GF-D8 (cell line): ENCODE measurements around the gene WNK4.
"Not testable (repeated sequence)": the region's sequence is repeated elsewhere in the genome, so short reads cannot be mapped to it uniquely, and the experiment has no call there.

Experiments used
- DNase-seq: peaks from one replicate; lab custom pipeline; 2025; lab: John Stamatoyannopoulos, UW

WNK4 gene

DNA sequence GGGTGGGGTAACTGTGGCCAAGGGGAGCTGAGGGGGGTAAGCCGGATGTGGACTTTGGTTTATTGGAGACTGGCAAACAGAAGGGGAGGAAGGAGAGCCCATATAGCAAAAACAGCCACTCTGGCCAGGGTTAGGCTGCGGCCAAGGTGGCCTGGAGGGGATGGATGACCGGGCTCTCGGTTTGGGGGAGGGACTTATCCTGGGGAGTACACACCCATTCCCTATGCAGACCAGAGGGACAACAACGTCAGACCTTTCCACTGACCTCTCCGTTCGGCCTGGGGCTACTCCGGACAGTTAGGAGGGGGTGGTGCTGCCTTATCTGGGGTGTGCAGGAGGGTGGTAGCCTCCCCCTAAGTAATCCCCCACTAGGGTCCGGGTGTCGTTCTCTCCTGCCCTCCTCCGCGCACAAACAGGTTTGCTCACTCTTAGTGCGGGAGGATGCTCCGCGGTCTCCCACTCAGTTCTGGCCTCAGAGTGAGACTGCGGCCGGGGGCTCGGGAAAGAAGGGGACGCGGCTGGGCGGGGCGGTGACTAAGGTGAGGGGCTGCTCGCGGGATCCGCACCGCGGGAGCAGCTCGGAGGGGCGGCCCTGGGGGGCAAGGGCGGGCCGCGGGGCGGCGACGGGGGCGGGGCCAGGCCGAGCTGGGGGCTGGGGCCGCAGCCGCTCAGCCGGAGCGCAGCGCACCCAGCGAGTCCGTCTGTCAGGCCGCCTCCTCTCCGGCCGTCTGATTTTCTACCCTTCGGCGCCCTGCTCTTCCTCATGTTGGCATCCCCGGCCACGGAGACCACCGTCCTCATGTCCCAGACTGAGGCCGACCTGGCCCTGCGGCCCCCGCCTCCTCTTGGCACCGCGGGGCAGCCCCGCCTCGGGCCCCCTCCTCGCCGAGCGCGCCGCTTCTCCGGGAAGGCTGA lies at the start of gene WNK4:
TSS of gene WNK4 (plus strand) at position 675 of the 915 bp plus-strand sequence. CDS start at position 764, 89 bp downstream.
- no peak for DNase-seq

DNA sequence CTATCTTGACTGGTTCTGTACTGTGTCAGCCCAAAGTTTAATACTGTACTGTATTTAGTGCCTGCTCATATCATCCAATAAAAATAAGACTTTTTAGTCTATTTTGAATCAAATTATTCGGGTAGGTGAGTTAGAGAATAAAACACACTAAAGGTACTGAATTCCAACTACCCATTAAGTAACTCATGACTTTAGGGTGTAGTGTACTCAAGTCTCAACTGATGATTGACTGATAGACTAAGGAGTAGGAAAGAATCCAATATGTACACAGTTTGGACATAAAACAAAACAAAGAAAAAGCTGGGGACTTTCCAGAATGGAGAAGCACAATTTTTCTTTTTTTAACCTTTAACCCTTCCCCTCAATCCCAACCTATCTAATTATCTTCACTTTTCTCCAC lies 39.7 kb upstream of the WNK4 start:
- no peak for DNase-seq

DNA sequence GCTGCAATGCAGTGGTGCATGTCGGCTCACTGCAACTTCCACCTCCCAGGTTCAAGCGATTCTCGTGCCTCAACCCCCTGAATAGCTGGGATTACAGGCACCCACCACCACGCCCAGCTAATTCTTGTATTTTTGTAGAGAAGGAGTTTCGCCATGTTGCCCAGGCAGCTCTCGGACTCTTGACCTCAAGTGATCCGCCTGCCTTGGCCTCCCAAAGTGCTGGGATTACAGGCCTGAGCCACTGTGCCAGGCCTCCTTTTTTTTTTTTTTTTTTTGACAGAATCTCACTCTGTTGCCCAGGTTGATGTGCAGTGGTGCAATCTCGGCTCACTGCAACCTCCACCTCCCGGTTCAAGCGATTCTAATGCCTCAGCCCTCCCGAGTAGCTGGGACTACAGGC lies 37.5 kb upstream of the WNK4 start:
- DNase-seq = not testable (repeated sequence)

DNA sequence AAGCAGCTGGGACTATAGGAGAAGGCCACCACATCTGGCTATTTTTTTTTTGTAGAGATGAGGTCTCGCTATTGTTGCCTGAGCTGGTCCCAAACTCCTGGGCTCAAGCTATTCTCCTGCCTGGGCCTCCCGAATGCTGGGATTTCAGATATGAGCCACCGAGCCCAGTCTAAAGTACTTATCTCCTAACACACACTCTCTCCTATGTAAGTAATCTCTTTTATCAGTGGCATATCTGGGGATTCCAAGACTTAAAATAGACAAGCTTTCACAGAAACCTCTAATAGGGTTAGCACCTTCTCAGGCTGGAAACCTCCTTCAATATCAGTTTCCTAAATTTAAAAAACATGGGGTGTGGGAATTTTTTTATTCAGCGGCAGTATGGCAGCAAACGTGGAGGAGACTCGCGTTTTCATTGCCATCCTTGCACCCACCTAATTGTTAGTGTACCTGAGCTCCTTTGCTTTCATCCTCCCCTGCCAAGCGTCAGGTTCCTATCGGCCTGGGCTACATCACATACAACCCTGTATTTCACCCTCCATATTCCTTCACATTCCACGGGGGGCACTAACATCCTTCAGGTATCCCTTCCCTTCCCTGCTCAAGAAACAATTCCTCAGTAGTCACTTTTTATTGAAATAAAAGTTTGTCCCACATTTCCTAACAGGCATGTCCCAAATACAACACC lies 36.7 kb upstream of the WNK4 start:
- no peak for DNase-seq

DNA sequence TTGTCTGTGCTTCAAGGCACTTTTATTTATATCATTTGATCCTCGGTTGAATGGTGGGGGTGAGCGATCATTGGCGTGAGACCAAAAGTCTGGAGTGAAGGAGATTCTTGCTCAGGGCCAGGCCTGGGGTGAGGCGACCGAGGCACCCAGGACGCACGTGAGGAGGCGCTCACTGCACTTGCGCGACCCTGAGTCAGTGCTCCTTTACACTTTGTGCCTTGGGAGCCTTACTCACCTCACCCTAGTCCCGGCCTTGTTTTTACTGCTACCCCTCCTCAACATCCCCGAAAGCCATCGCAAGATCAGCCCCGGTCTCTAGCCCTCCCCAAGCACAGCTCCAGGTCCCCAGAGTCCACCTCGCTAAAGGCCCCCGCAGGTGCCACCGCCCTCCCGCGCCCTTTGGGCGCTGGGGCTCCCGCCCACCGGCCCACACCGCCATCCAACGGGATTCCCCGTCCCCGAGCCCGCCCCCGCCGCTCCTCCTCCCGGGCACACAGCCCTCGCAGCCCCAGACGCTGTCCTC lies 36.1 kb upstream of the WNK4 start:
- peak; percentile 51 for DNase-seq

DNA sequence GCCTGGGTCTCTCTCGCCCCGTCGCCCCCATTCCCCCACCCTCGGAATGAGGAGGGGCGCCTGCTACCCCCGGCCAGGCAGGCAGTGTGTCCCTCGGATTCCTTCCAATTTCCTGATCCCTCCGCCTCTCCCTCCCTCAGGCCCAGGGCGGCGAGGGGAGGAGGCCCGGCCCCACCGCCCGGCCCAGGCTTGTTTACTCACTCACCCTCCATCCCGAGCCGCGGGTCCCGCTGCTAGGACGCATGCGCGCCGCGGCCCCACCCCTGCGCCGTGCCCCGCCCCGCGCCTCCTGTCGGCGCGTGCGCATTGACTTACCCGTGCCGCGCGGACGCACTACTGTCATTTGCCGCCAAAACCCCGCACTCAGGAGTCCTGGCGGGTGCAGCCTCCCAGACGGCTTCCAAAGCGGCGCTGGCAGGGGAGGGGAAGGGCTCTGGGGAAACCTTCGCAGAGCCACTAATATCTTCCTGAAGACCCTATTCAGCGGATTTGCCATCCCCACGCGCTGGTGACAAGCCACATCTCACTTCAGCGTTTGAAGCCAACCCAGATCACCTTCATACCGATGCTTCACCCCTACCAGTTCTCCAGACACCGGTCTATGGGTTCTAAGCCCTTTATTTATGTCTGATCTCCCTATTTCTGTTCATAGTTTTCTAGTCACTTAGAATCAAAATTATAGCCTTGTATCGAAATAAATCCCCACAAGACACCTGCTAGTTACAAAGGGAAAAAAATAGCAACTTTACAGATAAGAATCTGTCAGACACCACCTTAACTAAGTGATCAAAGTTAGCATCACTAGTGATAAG lies 35.4 kb upstream of the WNK4 start, which contains the start of gene EZH1:
TSS of gene EZH1 (minus strand) at position 235 of the 812 bp plus-strand sequence. CDS start 16,099 bp downstream, outside the sequence.
- peak; percentile 75 for DNase-seq

DNA sequence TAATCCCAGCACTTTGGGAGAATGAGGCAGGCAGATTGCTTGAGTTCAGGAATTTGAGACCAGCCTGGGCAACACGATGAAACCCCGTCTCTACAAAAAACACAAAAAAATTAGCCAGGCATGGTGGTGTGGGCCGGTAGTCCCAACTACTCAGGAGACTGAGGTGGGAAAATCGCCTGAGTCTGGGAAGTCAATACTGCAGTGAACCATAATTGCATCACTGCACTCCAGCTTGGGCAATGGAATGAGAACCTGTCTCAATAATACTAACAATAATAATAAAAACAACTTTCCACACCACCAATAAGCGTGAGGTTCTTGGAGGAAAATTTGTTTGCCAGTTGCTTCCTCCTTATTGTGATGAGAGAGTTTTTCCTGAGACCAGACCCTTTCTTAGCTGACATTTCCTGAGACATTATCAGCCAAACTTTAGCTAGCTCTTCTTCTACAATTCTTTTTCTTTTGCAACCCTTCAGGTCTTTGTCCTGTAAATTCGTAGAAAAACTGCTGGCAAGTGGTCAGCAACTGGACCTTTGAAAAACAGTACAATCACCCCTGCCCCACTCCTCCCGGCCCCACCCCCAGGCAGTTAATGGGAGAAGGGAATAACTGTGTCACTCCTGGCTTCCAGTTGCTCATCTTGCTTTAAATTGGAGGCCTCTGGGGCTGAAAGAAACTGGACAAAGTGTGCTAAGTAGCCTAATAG lies 32.1 kb upstream of the WNK4 start:
- DNase-seq = no peak

DNA sequence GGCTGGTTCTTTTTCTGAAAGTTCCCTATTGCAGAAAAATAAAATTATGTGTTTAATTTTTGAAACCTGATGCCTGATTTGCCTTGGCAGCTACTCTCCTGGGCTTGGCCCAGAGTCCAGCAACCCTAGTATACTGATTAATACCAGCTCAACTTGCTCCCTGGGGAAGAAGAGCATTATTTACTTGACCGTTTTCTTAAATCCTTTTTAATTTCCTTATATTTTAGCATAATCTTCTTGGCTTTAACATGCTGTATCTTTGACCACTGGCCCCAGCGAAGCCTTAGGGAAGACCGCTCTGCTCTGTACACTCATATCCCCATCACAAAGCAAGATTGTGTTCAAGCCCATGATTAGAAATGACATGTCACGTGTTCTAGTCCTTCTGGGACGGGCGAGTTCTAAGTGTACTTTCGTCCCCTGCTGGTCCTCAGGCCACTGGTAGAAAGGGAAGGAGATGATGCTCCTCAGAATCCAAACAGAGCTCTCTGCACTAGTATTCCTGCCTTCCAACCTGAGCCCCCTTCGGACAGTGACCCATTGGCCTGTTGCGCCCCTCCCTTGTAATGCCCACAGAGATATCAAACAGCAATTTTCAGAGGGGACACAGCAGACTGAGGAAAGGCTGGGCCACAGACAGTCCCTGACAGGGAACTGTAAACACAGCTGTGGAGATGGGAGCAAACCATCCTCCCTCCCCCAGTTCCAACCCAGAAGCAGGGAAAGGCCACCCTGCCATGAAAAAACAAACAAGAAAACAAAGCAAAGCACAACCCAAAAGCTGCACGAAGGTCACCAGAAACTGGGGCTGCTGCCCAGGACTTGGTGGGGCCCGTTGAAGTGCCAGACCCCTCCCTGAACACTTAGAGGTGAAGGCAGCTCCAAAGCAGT lies 31.3 kb upstream of the WNK4 start:
- DNase-seq = no peak

DNA sequence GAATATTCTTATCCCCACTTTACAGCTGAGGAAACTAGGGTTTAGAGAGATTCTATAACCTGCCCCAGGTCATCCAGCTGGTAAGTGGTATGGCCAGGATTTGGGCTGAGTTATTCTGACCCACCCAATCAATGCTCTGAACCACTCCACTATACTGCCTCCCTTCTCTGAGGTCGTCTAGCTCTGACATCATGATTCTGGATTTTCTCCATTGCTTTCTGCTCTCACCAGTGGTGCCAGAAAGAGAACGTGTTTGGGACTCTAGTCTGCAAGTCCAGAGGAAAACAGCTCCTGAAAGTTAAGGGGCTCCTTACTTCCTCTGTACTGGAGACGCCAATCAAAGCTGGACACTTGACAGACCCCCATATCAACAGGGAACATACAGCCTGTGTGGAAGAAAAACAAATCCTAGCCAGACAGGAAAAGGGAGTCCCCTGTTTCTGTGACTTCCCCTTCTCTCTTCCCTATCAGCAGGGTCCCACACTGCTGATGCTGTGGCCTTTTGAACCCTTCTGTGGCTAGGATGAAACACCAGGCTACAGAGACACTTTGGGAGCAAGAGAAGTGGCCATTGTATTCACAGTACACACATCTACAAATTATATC lies 29.6 kb upstream of the WNK4 start:
- peak; percentile 8 for DNase-seq

DNA sequence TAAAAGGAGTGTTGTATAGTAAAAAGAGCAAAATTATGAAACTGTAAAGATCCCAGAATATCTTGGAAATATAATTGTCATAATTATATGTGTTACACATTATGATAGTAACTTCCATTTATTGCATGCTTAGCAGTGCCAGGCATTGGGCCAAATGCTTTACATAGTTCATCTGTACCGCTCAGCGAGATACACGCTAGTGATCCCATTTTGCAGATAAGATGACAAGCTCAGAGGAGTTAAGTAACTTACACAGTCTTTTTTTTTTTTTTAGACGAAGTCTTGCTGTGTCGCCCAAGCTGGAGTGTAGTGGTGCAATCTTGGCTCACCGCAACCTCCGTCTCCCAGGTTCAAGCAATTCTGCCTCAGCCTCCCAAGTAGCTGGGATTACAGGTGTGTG lies 28.8 kb upstream of the WNK4 start:
- DNase-seq = no peak

DNA sequence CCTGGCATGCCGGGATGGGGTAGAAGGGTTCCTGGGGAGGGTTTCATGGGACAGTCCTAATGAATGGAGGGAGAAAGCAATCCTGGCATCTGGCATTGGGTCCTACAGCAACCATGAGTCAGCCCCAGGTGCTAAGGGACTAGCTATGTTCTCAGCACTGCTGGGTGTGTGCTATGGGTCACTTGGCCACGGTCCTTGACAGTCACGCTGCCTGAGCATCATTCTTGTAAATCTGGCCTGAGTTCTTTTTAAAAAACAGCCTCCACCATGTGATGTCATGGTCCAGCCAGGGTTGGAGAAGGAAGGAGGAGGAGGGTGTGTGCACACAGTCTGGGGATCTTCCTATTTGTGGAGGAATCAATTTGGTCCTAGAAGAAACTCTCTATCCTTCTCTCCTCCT lies 25.6 kb upstream of the WNK4 start:
- DNase-seq = no peak

DNA sequence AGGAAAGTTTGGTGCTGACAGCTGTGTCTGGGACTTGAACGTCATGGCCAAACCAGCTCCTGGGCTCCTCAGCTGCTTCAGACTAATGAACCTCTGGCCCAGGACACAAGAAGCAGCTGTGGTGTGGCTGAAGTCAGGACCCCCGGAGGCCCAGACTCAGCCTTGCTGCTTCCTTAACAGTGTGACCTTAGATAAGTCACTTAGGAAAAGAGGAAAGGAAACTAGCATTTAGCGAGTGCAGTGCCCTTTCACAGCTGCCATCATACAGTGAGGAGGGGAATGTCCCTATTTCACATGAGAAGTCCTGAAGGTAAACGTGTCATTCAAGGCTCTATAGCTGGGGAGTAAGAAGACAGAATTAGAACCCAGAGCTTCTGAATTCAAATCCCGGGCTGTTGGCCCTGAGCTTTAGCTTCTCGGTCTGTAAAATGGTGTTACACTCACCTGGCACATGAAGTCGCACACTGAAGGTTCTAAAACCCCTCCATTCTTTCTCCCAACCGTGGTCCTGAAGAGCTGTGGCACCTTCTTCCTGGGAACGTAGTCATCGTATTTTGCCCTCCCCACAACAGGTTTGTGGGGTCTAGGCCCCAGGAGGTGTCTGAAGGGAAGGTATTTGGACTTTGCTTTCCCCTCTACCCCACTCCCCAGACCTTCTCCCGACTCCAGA lies 20.3 kb upstream of the WNK4 start:
- no peak for DNase-seq

DNA sequence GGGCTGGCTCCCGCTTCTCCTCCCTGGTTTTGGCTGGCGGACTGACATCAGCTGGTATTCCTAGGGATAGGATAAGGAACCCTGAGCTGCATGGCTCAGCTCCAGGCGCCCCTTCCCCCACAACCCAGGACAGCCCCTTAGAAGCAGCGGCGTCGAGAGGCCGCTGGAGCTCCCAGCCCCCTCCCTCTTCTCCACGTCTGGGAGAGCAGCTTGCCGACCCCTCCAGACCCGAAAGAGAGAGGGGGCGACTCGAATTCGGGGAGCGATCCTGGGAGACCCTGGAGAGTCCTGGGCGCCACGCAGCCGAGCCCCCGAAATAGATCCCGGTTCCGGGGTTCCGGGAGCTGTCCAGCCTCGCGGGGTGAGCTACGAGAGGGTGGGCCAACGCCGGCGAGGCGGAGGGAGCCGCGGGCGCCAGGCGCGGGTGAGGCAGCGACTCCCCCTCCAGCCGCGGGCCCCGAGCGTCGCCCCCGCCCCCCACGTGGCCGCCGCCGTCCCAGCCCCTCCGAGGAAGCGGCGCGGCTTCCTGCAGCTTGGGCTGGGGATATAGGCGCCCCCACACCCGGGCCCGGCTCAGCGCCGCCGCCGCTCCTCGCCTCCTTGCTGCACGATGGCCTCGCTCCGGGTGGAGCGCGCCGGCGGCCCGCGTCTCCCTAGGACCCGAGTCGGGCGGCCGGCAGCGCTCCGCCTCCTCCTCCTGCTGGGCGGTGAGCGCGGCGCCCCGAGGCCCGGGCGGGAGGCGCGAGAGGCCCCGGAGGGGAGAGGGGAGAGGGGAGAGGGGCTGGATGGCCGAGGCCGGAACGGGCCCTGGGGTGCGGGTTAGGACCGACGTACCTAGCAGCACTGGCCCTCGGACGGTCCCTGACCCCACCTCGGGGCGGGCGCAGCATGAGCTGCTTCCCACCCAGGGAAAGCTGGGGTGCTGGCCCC lies 19.5 kb upstream of the WNK4 start, which contains the start of gene RAMP2:
TSS of gene RAMP2 (plus strand) at position 576 of the 930 bp plus-strand sequence. CDS start at position 611, 35 bp downstream.
- no peak for DNase-seq

DNA sequence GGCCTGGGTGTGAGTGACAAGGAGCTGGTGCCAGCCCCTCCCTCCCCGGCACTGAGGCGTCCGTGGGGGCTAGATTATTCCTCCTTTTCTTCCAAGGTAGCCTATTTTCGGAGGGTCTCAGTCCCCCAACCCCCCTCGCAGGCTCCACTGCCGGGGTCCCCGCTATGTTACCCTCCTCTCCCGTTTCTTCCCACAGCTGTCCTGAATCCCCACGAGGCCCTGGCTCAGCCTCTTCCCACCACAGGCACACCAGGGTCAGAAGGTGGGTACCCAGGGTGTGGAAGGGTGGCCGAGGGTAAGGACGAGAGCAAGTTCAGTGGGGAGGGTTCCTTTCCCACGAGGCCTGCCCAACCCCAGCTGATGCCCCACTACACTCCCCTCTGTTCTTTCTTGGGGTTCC lies 18.8 kb upstream of the WNK4 start:
- DNase-seq = no peak

DNA sequence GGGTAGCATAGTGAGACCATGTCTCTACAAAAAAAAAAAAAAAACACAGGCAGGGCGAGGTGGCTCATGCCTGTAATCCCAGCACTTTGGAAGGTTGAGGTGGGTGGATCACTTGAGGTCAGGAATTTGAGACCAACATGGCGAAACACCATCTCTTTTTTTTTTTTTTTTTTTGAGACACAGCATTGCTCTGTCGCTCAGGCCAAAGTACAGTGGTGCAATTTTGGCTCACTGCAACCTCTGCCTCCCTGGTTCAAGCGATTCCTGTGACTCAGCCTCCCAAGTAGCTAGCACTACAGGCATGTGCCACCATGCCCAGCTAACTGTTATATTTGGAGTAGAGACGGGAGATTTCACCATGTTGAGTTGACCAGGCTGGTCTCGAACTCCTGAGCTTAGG lies 14.3 kb upstream of the WNK4 start:
- DNase-seq = no peak

DNA sequence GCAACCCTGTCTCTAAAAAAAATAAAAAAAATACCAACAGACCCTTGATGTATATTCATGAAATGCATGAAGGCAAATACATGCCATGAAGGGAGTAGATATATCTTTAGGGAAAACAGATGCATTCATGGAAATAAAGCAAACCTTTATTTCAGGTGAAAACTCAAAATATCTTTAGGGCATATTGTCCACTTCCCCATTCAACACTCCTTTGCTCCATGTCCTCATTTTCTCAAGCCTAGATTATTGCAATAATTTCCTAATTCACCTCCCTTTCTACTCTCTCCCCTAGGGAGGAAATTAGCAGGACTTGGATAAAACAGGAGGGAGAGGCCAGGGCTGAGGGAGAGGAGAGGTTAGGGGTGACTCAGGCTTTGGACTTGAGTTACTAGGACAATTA lies 12.9 kb upstream of the WNK4 start:
- no peak for DNase-seq

DNA sequence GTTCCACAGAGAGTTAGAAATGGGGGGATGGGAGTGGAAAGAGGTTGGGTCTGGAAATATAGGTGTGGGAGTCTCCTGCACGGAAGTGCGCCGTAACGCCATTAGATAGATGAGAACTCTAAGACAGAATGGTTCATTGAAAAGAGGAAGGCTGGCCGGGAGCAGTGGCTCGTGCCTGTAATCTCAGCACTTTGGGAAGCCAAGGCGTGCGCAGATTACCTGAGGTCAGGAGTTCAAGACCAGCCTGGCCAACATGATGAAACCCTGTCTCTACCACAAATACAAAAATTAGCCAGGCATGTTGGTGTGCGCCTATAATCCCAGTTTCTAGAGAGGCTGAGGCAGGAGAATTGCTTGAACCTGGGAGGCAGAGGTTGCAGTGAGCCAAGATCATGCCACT lies 12.4 kb upstream of the WNK4 start:
- not testable (repeated sequence) for DNase-seq

DNA sequence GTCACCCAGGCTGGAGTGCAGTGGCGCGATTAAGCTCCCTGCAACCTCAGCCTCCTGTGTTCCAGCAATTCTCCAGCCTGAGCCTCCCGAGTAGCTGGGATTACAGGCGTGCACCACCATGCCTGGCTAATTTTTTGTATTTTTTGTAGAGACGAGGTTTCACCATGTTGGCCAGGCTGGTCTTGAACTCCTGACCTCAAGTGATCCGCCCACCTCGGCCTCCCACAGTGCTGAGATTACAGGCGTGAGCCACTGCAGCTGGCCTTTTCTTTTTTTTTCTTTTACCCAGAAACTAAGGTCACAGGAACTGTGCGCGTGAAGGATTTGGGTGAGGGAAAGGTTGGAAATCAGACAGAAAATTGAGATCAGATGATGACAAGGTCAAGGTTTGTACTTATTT lies 10.4 kb upstream of the WNK4 start:
- not testable (repeated sequence) for DNase-seq
